ENCODE data around the gene FZD2. TPM values are rescaled to one million over a fixed set of nuclear protein-coding genes. Genes with fewer than 3 reads are reported as not detected.

FZD2 gene
- total and polyA plus RNA-seq, 4 donors = 0.37 to 0.61 (median 0.42) TPM; not detected in 1

- H3K9me3 ChIP-seq (ENCODE audit: control insufficient read depth in 4 of 4, low read length in 3 of 4) = no peaks in the 10 kb centered on the region
- WGBS = 86% methylated on average over 15 of the region's 15 CpGs
- H3K4me1 ChIP-seq (ENCODE audit: control insufficient read depth in 4 of 4, insufficient read depth in 4 of 4, low read length in 3 of 4) = no peaks in the 10 kb centered on the region
- no peaks in the 10 kb centered on the region for H3K36me3 ChIP-seq (ENCODE audit: control insufficient read depth in 4 of 4, insufficient read depth in 3 of 4, low read depth in 1 of 4, low read length in 3 of 4)
- H3K27me3 ChIP-seq (ENCODE audit: control insufficient read depth in 4 of 4, insufficient read depth in 4 of 4, low read length in 3 of 4) = peaks cover 0 to 5% (median 0%) of the 10 kb centered on the region in 4 donors
- H3K4me3 ChIP-seq (ENCODE audit: low read depth in 1 of 3, low read length in 3 of 3) = no peak overlapping the region
- no peak for DNase-seq (ENCODE audit: low spot score)
- H3K27ac ChIP-seq (ENCODE audit: low read depth in 1 of 2, low read length in 2 of 2) = no peak overlapping the region
- no peak for TF ChIP-seq HNF4A (conservative IDR thresholded peaks at IDR 0.05)
- TF ChIP-seq CTCF (IDR thresholded peaks at IDR 0.05; ENCODE audit: low read depth, low read length, missing input control) = no peak
- TF ChIP-seq, protein P1, sequence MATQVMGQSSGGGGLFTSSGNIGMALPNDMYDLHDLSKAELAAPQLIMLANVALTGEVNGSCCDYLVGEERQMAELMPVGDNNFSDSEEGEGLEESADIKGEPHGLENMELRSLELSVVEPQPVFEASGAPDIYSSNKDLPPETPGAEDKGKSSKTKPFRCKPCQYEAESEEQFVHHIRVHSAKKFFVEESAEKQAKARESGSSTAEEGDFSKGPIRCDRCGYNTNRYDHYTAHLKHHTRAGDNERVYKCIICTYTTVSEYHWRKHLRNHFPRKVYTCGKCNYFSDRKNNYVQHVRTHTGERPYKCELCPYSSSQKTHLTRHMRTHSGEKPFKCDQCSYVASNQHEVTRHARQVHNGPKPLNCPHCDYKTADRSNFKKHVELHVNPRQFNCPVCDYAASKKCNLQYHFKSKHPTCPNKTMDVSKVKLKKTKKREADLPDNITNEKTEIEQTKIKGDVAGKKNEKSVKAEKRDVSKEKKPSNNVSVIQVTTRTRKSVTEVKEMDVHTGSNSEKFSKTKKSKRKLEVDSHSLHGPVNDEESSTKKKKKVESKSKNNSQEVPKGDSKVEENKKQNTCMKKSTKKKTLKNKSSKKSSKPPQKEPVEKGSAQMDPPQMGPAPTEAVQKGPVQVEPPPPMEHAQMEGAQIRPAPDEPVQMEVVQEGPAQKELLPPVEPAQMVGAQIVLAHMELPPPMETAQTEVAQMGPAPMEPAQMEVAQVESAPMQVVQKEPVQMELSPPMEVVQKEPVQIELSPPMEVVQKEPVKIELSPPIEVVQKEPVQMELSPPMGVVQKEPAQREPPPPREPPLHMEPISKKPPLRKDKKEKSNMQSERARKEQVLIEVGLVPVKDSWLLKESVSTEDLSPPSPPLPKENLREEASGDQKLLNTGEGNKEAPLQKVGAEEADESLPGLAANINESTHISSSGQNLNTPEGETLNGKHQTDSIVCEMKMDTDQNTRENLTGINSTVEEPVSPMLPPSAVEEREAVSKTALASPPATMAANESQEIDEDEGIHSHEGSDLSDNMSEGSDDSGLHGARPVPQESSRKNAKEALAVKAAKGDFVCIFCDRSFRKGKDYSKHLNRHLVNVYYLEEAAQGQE (IDR thresholded peaks at IDR 0.05) = no peak
- no peak for TF ChIP-seq NR2F2 (IDR thresholded peaks at IDR 0.05)
- TF ChIP-seq YY1 (IDR thresholded peaks at IDR 0.05) = no peak
- no peak for TF ChIP-seq EGR1 (IDR thresholded peaks at IDR 0.05; ENCODE audit: low read depth in 2 of 2)
- TF ChIP-seq ATF3 (IDR thresholded peaks at IDR 0.05) = no peak
- TF ChIP-seq GABPA (IDR thresholded peaks at IDR 0.05 in 1 of 2, conservative IDR thresholded peaks at IDR 0.05 in 1 of 2) = no peak
- TF ChIP-seq RAD21 (IDR thresholded peaks at IDR 0.05) = no peak
- TF ChIP-seq, protein P2, sequence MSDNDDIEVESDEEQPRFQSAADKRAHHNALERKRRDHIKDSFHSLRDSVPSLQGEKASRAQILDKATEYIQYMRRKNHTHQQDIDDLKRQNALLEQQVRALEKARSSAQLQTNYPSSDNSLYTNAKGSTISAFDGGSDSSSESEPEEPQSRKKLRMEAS (IDR thresholded peaks at IDR 0.05) = no peak
- TF ChIP-seq FOXA1 (IDR thresholded peaks at IDR 0.05) = no peak
- no peak for TF ChIP-seq TAF1 (conservative IDR thresholded peaks at IDR 0.05)
- TF ChIP-seq ZBTB33 (IDR thresholded peaks at IDR 0.05) = no peak
- TF ChIP-seq JUND (IDR thresholded peaks at IDR 0.05) = no peak
- TF ChIP-seq SP1 (IDR thresholded peaks at IDR 0.05) = no peak
- TF ChIP-seq FOXA2 (IDR thresholded peaks at IDR 0.05) = no peak
- TF ChIP-seq RXRA (IDR thresholded peaks at IDR 0.05) = no peak
- no peak overlapping the region for H3K9ac ChIP-seq (ENCODE audit: low read depth in 1 of 2, low read length in 2 of 2)
Observed at GRCh38 chr17:44601539-44601938, 44.3 kb downstream of the FZD2 start.
